Panc1 (cell line): ENCODE measurements around the gene CDH12. TPM values are rescaled to one million over a fixed set of nuclear protein-coding genes. Genes with fewer than 3 reads are reported as not detected.

Experiments used
- ATAC-seq: fragments of 200-7000 bp; cut with Tn5 transposase; 2 replicates; pipeline ENCODE4 v1.9.1; 2020; ENCODE audit warnings: mild to moderate bottlenecking, moderate library complexity
- BruUV-seq: library from RNA; stranded (reverse); fragments of 400-500 nt; replicated peaks from 2 replicates; lab custom pipeline; 2021; lab: Mats Ljungman, UMichigan
- CTCF ChIA-PET: fragments of 300-600 bp; sonication (Branson Sonifier 250); formaldehyde crosslinking; loops from one replicate; lab custom pipeline; 2022; ENCODE audit warnings: antibody characterized with exemption; lab: Charles Lee
- POLR2A ChIA-PET: fragments of 300-600 bp; sonication (Branson Sonifier 250); formaldehyde crosslinking; loops from one replicate; lab custom pipeline; 2022; ENCODE audit warnings: antibody characterized with exemption; lab: Charles Lee
- DNase-seq: peaks from one replicate; pipeline ENCODE4 v3.0.0-alpha.2; 2010; ENCODE audit warnings: low read depth, low spot score
- H3K27ac ChIP-seq: 2 replicates; pipeline ENCODE4 v1.5.1; 2011; ENCODE audit warnings: mild to moderate bottlenecking, low read length, inconsistent platforms
- H3K27me3 ChIP-seq: fragments of 200-500 bp; sonication (Bioruptor generic); 2 replicates; pipeline ENCODE4 v1.6.0; 2014; ENCODE audit warnings: low read length, inconsistent platforms; ENCODE audit not compliant: control insufficient read depth, insufficient read depth
- H3K36me3 ChIP-seq: fragments of 200-500 bp; sonication (Bioruptor generic); 2 replicates; pipeline ENCODE4 v1.5.1; 2014; ENCODE audit warnings: inconsistent platforms, mild to moderate bottlenecking, low read length, moderate library complexity; ENCODE audit not compliant: control insufficient read depth, insufficient read depth
- H3K4me1 ChIP-seq: 2 replicates; pipeline ENCODE4 v1.5.1; 2011; ENCODE audit warnings: inconsistent platforms, mild to moderate bottlenecking, low read length, moderate library complexity; ENCODE audit not compliant: control insufficient read depth, insufficient read depth
- H3K4me3 ChIP-seq, 2 experiments: 2 replicates each; pipeline ENCODE4 v1.5.1; 2011 to 2012; ENCODE audit warnings: low read depth in 2 of 2, low read length in 2 of 2, mild to moderate bottlenecking in 2 of 2, inconsistent platforms in 1 of 2, moderate library complexity in 1 of 2
- H3K9me3 ChIP-seq: fragments of 200-500 bp; sonication (Bioruptor generic); 2 replicates; pipeline ENCODE4 v1.5.1; 2014; ENCODE audit warnings: low read depth, mild to moderate bottlenecking, inconsistent platforms, low read length, moderate library complexity; ENCODE audit not compliant: control insufficient read depth, insufficient read depth
- CTCF ChIP-seq: fragments of 450-650 bp; IDR thresholded peaks from 2 replicates; pipeline ENCODE4 v1.5.1; 2017; ENCODE audit warnings: mild to moderate bottlenecking
- POLR2AphosphoS5 ChIP-seq: IDR thresholded peaks from 2 replicates; pipeline ENCODE4 v1.6.1; 2012; ENCODE audit warnings: mild to moderate bottlenecking, low read depth, low read length, moderate library complexity
- REST ChIP-seq, 2 experiments: IDR thresholded peaks; 2 replicates each; pipeline ENCODE4 v1.6.1; 2011 to 2012; ENCODE audit warnings: low read depth in 2 of 2, control low read depth in 1 of 2, low read length in 1 of 2, mild to moderate bottlenecking in 1 of 2, moderate library complexity in 1 of 2; ENCODE audit not compliant: insufficient read depth in 1 of 2
- SIN3A ChIP-seq: IDR thresholded peaks from 2 replicates; pipeline ENCODE4 v1.6.1; 2012; ENCODE audit warnings: low read depth, mild to moderate bottlenecking, low read length, moderate library complexity, borderline replicate concordance; ENCODE audit not compliant: insufficient read depth
- TCF7L2 ChIP-seq: IDR thresholded peaks from 2 replicates; pipeline ENCODE4 v1.6.1; 2011; ENCODE audit warnings: mild to moderate bottlenecking, low read depth, low read length, inconsistent platforms
- in situ Hi-C: cut with HindIII; loops from 2 replicates; pipeline ENCODE4 v1.10.0; 2016; ENCODE audit warnings: low sequenced_read_pairs, low pct_unique_long_range_greater_than_20kb
- intact Hi-C: fragments of 100-400 bp; cut with micrococcal nuclease; formaldehyde crosslinking; loops from one replicate; pipeline ENCODE4 v1.10.0; 2022; ENCODE audit not compliant: unreplicated experiment
- total RNA-seq: library from RNA; stranded (reverse); gene quantifications from one replicate; pipeline ENCODE4 v1.2.1, GENCODE V29; 2021; ENCODE audit not compliant: unreplicated experiment

CDH12 gene
- total RNA-seq, 1 experiment from 2014 or later, result not detected

DNA sequence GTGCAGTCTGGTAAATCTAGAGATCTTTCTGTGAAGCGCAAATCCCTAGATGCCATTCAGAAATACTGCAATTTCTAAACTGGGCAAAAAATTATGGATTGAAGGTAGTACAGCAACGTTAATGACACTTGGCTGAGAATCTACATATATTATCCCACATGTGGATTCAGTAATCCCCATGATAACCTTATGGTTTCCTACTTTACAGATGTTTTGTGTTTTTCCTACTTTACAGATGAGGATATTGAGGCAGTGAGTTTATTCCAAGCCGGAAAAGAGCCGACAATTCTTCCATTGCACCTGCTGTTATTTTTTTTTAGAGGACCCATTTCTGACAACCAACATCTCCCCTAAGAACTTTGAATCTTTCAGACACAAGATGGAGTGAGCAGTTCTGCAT, 796.5 kb downstream of the CDH12 start:
- TF ChIP-seq TCF7L2 (no peak), REST (IDR thresholded peaks at IDR 0.05; ENCODE audit: insufficient read depth in 1 of 2, low read depth in 2 of 2, low read length in 1 of 2) (no peak), CTCF (no peak), POLR2AphosphoS5 (no peak), SIN3A (no peak)
- H3K27me3 ChIP-seq, result no peaks in the 10 kb centered on the region
- no peaks in the 10 kb centered on the region for H3K4me1 ChIP-seq
- intact Hi-C loops, result no loop called here
- no peak overlapping the region for H3K27ac ChIP-seq
- H3K9me3 ChIP-seq, result no peaks in the 10 kb centered on the region
- H3K4me3 ChIP-seq, result no peak overlapping the region
- no peaks in the 10 kb centered on the region for H3K36me3 ChIP-seq
- BruUV-seq, result no TSS peak
- DNase-seq (no peak), ATAC-seq (no peak)
- in situ Hi-C loops, result no loop called here
- ChIA-PET POLR2A (no interaction called here), CTCF (no interaction called here)

DNA sequence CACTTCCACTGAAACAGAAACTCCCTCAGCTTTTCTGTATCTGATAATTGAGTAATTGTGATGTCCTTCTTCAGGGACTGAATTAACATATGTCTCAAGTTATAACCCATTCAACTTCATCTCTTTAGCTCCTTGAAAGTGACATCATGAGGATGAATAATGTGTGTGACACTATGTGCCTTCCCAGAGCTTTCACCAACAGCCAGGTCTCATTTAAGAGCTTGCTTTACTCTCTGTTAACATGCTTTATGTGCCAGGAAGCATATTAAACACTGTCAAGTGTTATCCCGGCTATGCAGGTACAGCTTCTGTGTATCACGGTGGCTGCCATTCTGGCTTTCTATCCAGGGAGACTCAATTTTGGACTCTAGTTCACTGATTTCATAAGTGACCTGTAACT, 799.9 kb downstream of the CDH12 start:
- POLR2A ChIA-PET, result no interaction called here
- Histone ChIP-seq H3K27ac (no peak overlapping the region), H3K27me3 (no peaks in the 10 kb centered on the region), H3K4me1 (no peaks in the 10 kb centered on the region), H3K36me3 (no peaks in the 10 kb centered on the region), H3K9me3 (no peaks in the 10 kb centered on the region), H3K4me3 (no peak overlapping the region)
- no peak for DNase-seq
- no peak for ATAC-seq
- TF ChIP-seq TCF7L2 (no peak), CTCF (no peak)
- intact Hi-C loops, result no loop called here
- CTCF ChIA-PET, result no interaction called here
- no TSS peak for BruUV-seq
- in situ Hi-C loops, result no loop called here

DNA sequence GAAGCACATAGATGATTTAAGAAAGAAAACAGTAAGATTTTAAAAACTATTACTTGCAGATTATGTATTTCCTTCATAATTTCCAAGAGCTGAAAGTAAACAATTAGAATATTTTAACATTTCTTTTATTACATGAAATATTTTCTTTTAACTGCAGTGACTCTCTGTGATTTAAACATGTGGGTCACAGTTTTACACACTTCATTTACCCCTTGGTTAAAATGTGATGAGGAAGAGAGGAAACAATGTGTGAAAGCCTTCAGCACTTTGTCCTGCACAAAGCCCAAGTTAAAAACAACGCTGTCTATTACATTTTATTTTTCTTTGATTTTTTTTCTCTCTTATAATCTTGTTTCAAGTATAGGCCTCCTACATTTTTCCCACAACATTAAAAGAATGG, 801.3 kb downstream of the CDH12 start:
- no peak overlapping the region for H3K4me3 ChIP-seq
- no peaks in the 10 kb centered on the region for H3K9me3 ChIP-seq
- DNase-seq, result no peak
- no peak for TF ChIP-seq SIN3A
- TF ChIP-seq REST (IDR thresholded peaks at IDR 0.05; ENCODE audit: insufficient read depth in 1 of 2, low read depth in 2 of 2, low read length in 1 of 2), result no peak
- no peak for TF ChIP-seq POLR2AphosphoS5
- no peak for TF ChIP-seq TCF7L2
- no peak for TF ChIP-seq CTCF
- H3K36me3 ChIP-seq, result no peaks in the 10 kb centered on the region
- ChIA-PET CTCF (no interaction called here), POLR2A (no interaction called here)
- BruUV-seq, result no TSS peak
- intact Hi-C loops (no loop called here), in situ Hi-C loops (no loop called here)
- no peak overlapping the region for H3K27ac ChIP-seq
- H3K4me1 ChIP-seq, result no peaks in the 10 kb centered on the region
- ATAC-seq, result no peak
- H3K27me3 ChIP-seq, result no peaks in the 10 kb centered on the region
